Measurements from ENCODE around the gene ENHO.
"Not testable (repeated sequence)": the region's sequence is repeated elsewhere in the genome, so short reads cannot be mapped to it uniquely, and the experiment has no call there.

The ENHO gene

DNA sequence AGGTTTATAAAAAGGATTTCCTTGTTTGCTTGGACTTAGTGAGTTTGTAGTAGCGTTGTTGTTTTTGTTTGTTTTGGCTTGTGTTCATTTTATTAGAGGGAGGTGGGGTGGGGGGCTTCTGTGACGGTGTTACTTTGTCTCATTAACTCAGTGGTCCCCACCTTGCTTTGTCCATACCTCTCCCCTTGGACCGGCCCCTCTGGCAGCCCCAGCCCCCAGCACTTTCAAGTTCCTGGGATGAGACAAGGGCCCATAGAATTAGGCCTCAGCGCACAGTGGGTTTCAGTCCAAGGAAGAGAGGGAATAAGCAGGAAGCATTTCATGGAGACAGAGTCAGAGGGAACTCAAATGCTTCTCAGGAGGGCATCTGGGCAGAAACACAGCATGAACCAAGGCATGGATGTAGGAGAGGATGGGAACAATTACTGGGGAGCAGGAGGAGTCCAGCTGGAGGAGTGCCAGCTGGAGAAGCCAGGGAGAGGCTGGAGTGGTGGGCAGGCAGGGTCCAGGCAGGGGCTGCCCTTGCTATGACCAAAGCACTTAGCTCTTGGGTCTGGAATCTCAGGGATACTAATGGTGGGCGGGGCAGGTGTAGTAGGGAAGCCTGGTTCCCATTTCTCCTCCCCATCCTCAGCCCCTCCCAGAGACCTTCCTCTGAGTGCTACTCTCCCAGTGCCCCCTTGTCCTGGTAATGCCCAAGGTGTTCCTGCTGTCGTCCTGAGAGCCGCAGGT lies 23.5 kb upstream of the ENHO start:
- no peak overlapping the region for H3K4me3 ChIP-seq (ENCODE audit: low read depth, low read length)
- POLR2A ChIA-PET: no interaction called here
- TF ChIP-seq, protein P1, sequence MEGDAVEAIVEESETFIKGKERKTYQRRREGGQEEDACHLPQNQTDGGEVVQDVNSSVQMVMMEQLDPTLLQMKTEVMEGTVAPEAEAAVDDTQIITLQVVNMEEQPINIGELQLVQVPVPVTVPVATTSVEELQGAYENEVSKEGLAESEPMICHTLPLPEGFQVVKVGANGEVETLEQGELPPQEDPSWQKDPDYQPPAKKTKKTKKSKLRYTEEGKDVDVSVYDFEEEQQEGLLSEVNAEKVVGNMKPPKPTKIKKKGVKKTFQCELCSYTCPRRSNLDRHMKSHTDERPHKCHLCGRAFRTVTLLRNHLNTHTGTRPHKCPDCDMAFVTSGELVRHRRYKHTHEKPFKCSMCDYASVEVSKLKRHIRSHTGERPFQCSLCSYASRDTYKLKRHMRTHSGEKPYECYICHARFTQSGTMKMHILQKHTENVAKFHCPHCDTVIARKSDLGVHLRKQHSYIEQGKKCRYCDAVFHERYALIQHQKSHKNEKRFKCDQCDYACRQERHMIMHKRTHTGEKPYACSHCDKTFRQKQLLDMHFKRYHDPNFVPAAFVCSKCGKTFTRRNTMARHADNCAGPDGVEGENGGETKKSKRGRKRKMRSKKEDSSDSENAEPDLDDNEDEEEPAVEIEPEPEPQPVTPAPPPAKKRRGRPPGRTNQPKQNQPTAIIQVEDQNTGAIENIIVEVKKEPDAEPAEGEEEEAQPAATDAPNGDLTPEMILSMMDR (IDR thresholded peaks at IDR 0.05; ENCODE audit: insufficient read depth, low read length, missing control alignments): no peak
- CTCF ChIA-PET: interaction anchor here (0.6 to 10.6 kb wide), 18 partner anchors 11 to 214 kb away, joined by 3 to 255 read pairs (median 4); no protein-coding TSS in a partner anchor
- DNase-seq (ENCODE audit: low read depth, low spot score): no peak

DNA sequence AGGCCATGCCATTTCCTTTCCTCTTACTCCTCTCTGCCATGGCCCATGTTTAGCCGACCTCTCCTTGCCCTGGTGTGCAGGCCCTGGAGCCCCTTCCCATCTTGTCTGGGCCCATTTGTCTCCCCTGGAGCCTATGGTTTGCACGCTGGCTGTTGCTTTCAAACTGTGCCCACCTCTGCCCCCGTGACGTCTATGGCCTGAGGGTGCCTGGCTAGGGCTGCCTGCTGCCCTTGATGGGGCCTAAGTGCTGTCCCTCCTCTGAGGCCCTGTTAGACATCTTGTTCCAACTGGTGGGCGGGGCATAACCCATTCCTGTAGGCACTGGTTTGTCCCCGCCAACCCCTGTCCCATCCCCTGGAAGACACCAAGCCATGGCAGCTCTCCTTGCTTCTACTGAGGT lies 22.7 kb upstream of the ENHO start:
- ChIA-PET CTCF (interaction anchor here (1.4 to 5.7 kb wide), 3 partner anchors 47 to 213 kb away, joined by 5 to 65 read pairs (median 6); no protein-coding TSS in a partner anchor), POLR2A (no interaction called here)
- H3K4me3 ChIP-seq (ENCODE audit: low read depth, low read length): no peak overlapping the region
- TF ChIP-seq, protein P1 (IDR thresholded peaks at IDR 0.05; ENCODE audit: insufficient read depth, low read length, missing control alignments): no peak
- DNase-seq (ENCODE audit: low read depth, low spot score): no peak

DNA sequence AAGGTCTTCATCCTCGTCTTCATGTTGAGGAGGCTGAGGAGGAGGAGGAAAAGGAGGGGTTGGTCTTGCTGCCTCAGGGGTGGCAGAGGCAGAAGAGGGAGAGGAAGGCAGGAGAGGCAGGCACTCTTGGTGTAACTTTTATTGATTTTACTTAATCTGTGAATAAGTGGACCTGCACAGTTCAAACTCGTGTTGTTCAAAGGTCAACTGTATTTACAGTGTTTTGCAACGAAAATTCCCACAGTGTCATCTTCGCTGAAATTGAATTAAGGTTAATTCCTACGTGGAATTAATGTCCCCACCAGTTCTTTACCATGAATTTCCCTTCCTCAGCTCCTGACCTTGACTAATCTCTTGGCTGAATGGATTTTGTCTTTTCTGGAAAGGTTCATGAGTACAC lies 21.2 kb upstream of the ENHO start:
- POLR2A ChIA-PET: no interaction called here
- DNase-seq (ENCODE audit: low read depth, low spot score): no peak
- H3K4me3 ChIP-seq (ENCODE audit: low read depth, low read length): no peak overlapping the region
- CTCF ChIA-PET: interaction anchor here (1.2 to 1.6 kb wide), 4 partner anchors 11 to 140 kb away, joined by 3 to 17 read pairs (median 7); no protein-coding TSS in a partner anchor
- TF ChIP-seq, protein P1 (IDR thresholded peaks at IDR 0.05; ENCODE audit: insufficient read depth, low read length, missing control alignments): no peak

DNA sequence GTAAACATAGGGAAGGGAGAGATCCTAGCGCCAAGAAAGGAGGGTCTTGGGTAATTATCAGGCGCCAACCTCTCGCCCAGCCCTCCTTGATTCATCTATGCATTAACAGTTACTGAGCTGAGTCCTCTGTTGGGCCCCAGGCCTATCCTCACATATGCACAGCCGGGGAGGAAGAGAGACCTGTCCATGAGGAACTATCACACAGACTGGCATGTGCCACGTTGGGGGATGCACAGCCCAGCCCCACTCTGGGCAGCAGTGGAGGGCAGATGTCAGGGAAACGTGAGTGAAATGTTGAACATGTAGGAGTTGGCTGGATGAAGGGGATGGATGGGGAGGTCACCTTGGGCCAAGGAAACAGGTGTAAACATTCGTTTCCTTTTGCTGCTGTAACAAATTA lies 18.8 kb upstream of the ENHO start:
- POLR2A ChIA-PET: interaction anchor here (0.6 kb wide), 1 partner anchor 44 kb away, joined by 3 read pairs; no protein-coding TSS in a partner anchor
- H3K4me3 ChIP-seq (ENCODE audit: low read depth, low read length): no peak overlapping the region
- no peak for DNase-seq (ENCODE audit: low read depth, low spot score)
- TF ChIP-seq, protein P1 (IDR thresholded peaks at IDR 0.05; ENCODE audit: insufficient read depth, low read length, missing control alignments): no peak
- CTCF ChIA-PET: interaction anchor here (1.0 to 1.7 kb wide), 2 partner anchors 8 to 50 kb away, joined by 4 read pairs; no protein-coding TSS in a partner anchor

DNA sequence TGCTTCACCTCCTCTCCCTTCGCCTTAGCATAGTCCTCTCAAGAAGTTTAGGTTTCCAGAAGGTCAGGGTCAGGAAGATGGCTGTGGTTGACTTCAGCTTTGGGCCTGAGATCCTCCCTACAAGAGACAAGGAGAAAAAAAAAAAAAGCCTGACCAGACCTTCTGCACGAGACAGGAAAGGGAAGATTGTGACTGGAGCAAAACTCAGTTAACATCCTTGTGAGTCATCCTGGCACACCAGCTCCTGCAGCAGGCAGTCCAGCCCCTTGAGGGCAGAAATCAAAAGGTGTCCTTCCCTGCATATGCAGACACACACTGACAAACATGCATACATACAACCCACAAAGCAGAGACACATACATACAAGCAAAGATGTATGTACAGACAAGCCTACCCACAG lies 18.0 kb upstream of the ENHO start:
- CTCF ChIA-PET: interaction anchor here (1.0 to 1.7 kb wide), 3 partner anchors 9 to 52 kb away, joined by 3 to 4 read pairs (median 4); no protein-coding TSS in a partner anchor
- TF ChIP-seq, protein P1 (IDR thresholded peaks at IDR 0.05; ENCODE audit: insufficient read depth, low read length, missing control alignments): no peak
- H3K4me3 ChIP-seq (ENCODE audit: low read depth, low read length): no peak overlapping the region
- DNase-seq (ENCODE audit: low read depth, low spot score): peak; percentile 17
- POLR2A ChIA-PET: interaction anchor here (0.6 kb wide), 1 partner anchor 45 kb away, joined by 3 read pairs; no protein-coding TSS in a partner anchor

DNA sequence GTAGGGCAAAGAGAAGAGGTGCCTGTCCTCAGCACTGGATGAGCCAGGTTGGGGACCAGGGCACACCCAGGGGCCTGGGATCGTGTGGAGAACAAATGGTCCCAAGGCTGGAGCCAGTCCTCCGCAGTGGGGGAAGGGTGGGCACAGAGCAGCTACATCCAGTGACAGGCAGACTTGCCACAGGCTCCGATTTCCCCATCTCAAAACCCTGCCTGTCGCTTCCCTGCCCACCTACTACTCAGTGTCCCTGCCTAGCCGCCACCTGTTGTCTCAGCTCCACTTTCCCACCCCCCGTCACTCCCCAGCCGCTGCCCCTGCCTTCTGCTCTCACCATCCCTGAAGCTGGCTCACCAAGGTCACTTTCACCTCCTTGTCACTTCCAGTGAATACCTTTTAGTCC lies 13.9 kb upstream of the ENHO start:
- TF ChIP-seq, protein P1 (IDR thresholded peaks at IDR 0.05; ENCODE audit: insufficient read depth, low read length, missing control alignments): no peak
- CTCF ChIA-PET: interaction anchor here (1.3 to 2.1 kb wide), 3 partner anchors 11 to 55 kb away, joined by 3 to 8 read pairs (median 7); no protein-coding TSS in a partner anchor
- no peak for DNase-seq (ENCODE audit: low read depth, low spot score)
- POLR2A ChIA-PET: no interaction called here
- no peak overlapping the region for H3K4me3 ChIP-seq (ENCODE audit: low read depth, low read length)

DNA sequence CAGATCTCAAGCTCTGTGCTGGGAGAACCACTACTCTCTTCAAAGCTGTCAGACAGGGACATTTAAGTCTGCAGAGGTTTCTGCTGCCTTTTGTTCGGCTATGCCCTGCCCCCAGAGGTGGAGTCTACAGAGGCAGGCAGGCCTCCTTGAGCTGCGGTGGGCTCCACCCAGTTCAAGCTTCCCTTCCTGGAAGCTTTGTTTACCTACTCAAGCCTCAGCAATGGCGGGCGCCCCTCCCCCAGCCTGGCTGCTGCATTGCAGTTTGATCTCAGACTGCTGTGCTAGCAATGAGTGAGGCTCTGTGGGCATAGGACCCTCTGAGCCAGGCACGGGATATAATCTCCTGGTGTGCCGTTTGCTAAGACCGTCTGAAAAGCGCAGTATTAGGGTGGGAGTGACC lies 9.3 kb upstream of the ENHO start:
- H3K4me3 ChIP-seq (ENCODE audit: low read depth, low read length); POLR2A ChIA-PET; DNase-seq (ENCODE audit: low read depth, low spot score): not testable (repeated sequence)
- CTCF ChIA-PET: interaction anchor here (1.1 to 3.6 kb wide), 3 partner anchors 12 to 15 kb away, joined by 3 to 22 read pairs (median 3); no protein-coding TSS in a partner anchor
